SU-DHL-6 (cell line): ENCODE measurements around the gene GZMB.

Source experiments
- H2AFZ ChIP-seq: fragments of 200-600 bp; sonication (generic); 2 replicates; pipeline ENCODE4 v1.6.1; 2014; ENCODE audit warnings: low read depth, mild to moderate bottlenecking, moderate library complexity, mixed read lengths, antibody characterized with exemption, low read length; ENCODE audit not compliant: severe bottlenecking
- H3F3A ChIP-seq: fragments of 200-600 bp; shearing (Covaris generic); 2 replicates; pipeline ENCODE4 v1.6.0; 2016; ENCODE audit warnings: antibody characterized with exemption, mild to moderate bottlenecking; ENCODE audit not compliant: insufficient read depth
- H3K27ac ChIP-seq: fragments of 200-600 bp; sonication (generic); 2 replicates; pipeline ENCODE4 v1.5.1; 2016; ENCODE audit warnings: low read depth, mild to moderate bottlenecking, low read length, moderate library complexity, mixed read lengths
- H3K27me3 ChIP-seq: fragments of 200-600 bp; sonication (generic), shearing (Covaris generic); 2 replicates; pipeline ENCODE4 v1.6.0; 2014; ENCODE audit warnings: mild to moderate bottlenecking, low read length
- H3K36me3 ChIP-seq: fragments of 200-600 bp; sonication (generic); 2 replicates; pipeline ENCODE4 v1.6.1; 2014; ENCODE audit warnings: mild to moderate bottlenecking, low read length, mixed read lengths
- H3K4me2 ChIP-seq: fragments of 300-600, 200-600 bp; shearing (Covaris generic), sonication (generic); 2 replicates; pipeline ENCODE4 v1.6.0; 2014; ENCODE audit warnings: low read length, low read depth, mild to moderate bottlenecking; ENCODE audit not compliant: poor library complexity, severe bottlenecking
- H3K4me3 ChIP-seq: fragments of 200-600 bp; sonication (generic); 2 replicates; pipeline ENCODE4 v1.5.1; 2014; ENCODE audit warnings: antibody characterized with exemption, low read length, mild to moderate bottlenecking, mixed read lengths; ENCODE audit not compliant: insufficient read depth, poor library complexity, severe bottlenecking
- H3K79me2 ChIP-seq: fragments of 200-600 bp; sonication (generic); 2 replicates; pipeline ENCODE4 v1.6.1; 2014; ENCODE audit warnings: mild to moderate bottlenecking, low read length, moderate library complexity; ENCODE audit not compliant: insufficient read depth
- H3K9ac ChIP-seq: fragments of 200-600 bp; sonication (generic); 2 replicates; pipeline ENCODE4 v1.7.0; 2014; ENCODE audit warnings: mild to moderate bottlenecking, low read length
- H3K9me2 ChIP-seq: fragments of 200-600 bp; sonication (generic); replicated peaks from 2 replicates; pipeline ENCODE4 v1.6.1; 2014; ENCODE audit warnings: low read length; ENCODE audit not compliant: insufficient read depth
- H3K9me3 ChIP-seq: fragments of 200-600 bp; sonication (generic); 2 replicates; pipeline ENCODE4 v1.6.1; 2014; ENCODE audit warnings: low read length, mixed read lengths; ENCODE audit not compliant: insufficient read depth
- H4K20me1 ChIP-seq: fragments of 200-600 bp; sonication (generic); 2 replicates; pipeline ENCODE4 v1.6.1; 2014; ENCODE audit warnings: low read depth, mild to moderate bottlenecking, antibody characterized with exemption, low read length, moderate library complexity, mixed read lengths
- CTCF ChIP-seq: fragments of 200-600 bp; sonication (generic); IDR thresholded peaks from one replicate; pipeline ENCODE4 v1.5.1; 2017; ENCODE audit warnings: antibody characterized with exemption, mild to moderate bottlenecking, low read length, moderate library complexity; ENCODE audit not compliant: insufficient read depth, poor library complexity, severe bottlenecking
- EZH2phosphoT487 ChIP-seq: fragments of 200-600 bp; sonication (generic), shearing (Covaris generic); conservative IDR thresholded peaks from 2 replicates; pipeline ENCODE4 v1.6.1; 2018; ENCODE audit warnings: mild to moderate bottlenecking, antibody characterized with exemption, low read length, moderate library complexity, mixed read lengths

The GZMB gene

GRCh38 chr14:24679248-24679961 lies 45.4 kb upstream of the GZMB start:
- H2AFZ ChIP-seq, result no peak overlapping the region
- H3K4me3 ChIP-seq, result no peak overlapping the region
- no peaks in the 10 kb centered on the region for H3K9me2 ChIP-seq
- H3K79me2 ChIP-seq, result no peaks in the 10 kb centered on the region
- H3K4me2 ChIP-seq, result peak overlapping the region; percentile 60
- H3K27ac ChIP-seq, result no peak overlapping the region
- no peak overlapping the region for H3K9ac ChIP-seq
- H3K27me3 ChIP-seq, result no peaks in the 10 kb centered on the region
- TF ChIP-seq CTCF (peak; percentile 15), EZH2phosphoT487 (no peak)
- H3K9me3 ChIP-seq, result no peaks in the 10 kb centered on the region
- no peaks in the 10 kb centered on the region for H4K20me1 ChIP-seq
- H3K36me3 ChIP-seq, result no peaks in the 10 kb centered on the region
- no peaks in the 10 kb centered on the region for H3F3A ChIP-seq

- no peak for TF ChIP-seq EZH2phosphoT487
- peak; percentile 99 for TF ChIP-seq CTCF
- Histone ChIP-seq H3K79me2 (no peaks in the 10 kb centered on the region), H3K4me2 (peak overlapping the region; percentile 60), H3K9ac (peak overlapping the region; percentile 49), H3K9me3 (no peaks in the 10 kb centered on the region), H3K36me3 (no peaks in the 10 kb centered on the region), H3K27me3 (no peaks in the 10 kb centered on the region), H3F3A (no peaks in the 10 kb centered on the region; the same call in 1 of the 2 replicates), H3K9me2 (no peaks in the 10 kb centered on the region), H4K20me1 (no peaks in the 10 kb centered on the region), H2AFZ (peak overlapping the region; percentile 99), H3K27ac (no peak overlapping the region), H3K4me3 (peak overlapping the region; percentile 39)
Measured at GRCh38 chr14:24678801-24679247, 44.8 kb upstream of the GZMB start.

- H3K27me3 ChIP-seq, result no peaks in the 10 kb centered on the region
- no peaks in the 10 kb centered on the region for H3K79me2 ChIP-seq
- H3K27ac ChIP-seq, result no peak overlapping the region
- H3F3A ChIP-seq, result no peaks in the 10 kb centered on the region; the same call in 1 of the 2 replicates
- H4K20me1 ChIP-seq, result no peaks in the 10 kb centered on the region
- no peak overlapping the region for H3K9ac ChIP-seq
- H3K36me3 ChIP-seq, result no peaks in the 10 kb centered on the region
- H3K4me3 ChIP-seq, result no peak overlapping the region
- TF ChIP-seq CTCF (no peak), EZH2phosphoT487 (no peak)
- H3K9me3 ChIP-seq, result no peaks in the 10 kb centered on the region
- H3K9me2 ChIP-seq, result no peaks in the 10 kb centered on the region
- H2AFZ ChIP-seq, result no peak overlapping the region
- no peak overlapping the region for H3K4me2 ChIP-seq
Measured at GRCh38 chr14:24677956-24678355, 44.0 kb upstream of the GZMB start.
